K562 (cell line): ENCODE data around the gene ZSCAN22. TPM values are rescaled to one million over a fixed set of nuclear protein-coding genes. Genes with fewer than 3 reads are reported as not detected.

Source experiments
- ATAC-seq: fragments of 200-7000 bp; cut with Tn5 transposase; 3 replicates; pipeline ENCODE4 v1.9.1; 2020; ENCODE audit warnings: moderate library complexity
- BruUV-seq: library from RNA; stranded (reverse); fragments of 400-500 nt; replicated peaks from 2 replicates; lab custom pipeline; 2021; lab: Mats Ljungman, UMichigan
- CTCF ChIA-PET: fragments of 300-600 bp; formaldehyde crosslinking; extraction: SDS; loops from one replicate; lab custom pipeline; 2021; ENCODE audit warnings: low intra/inter-chr PET ratio; lab: Yijun Ruan, JAX
- POLR2A ChIA-PET: fragments of 300-600, 350-650 bp; sonication (Branson Sonifier 250); formaldehyde crosslinking; extraction: SDS; loops from one replicate; lab custom pipeline; 2021; ENCODE audit warnings: antibody characterized with exemption, inconsistent platforms; lab: Yijun Ruan, JAX
- DNase-seq, 4 experiments: peaks; one replicate each; pipeline versions ENCODE4 v3.0.0 to v3.0.0-alpha.2; 2011 to 2018; ENCODE audit warnings: low spot score in 3 of 4, mixed read lengths in 3 of 4; ENCODE audit errors: extremely low read depth in 1 of 4
- FAIRE-seq: peaks from 2 replicates; lab custom pipeline; 2011; peaks lifted over from hg19 to GRCh38; lab: Jason Lieb, UNC
- H2AFZ ChIP-seq: 2 replicates; pipeline ENCODE4 v1.6.0; 2011; ENCODE audit warnings: low read depth, low read length, control low read depth, inconsistent platforms
- H3K27ac ChIP-seq: fragments of 200-600 bp; 3 replicates; pipeline ENCODE4 v1.8.0; 2011; ENCODE audit warnings: low read depth, mild to moderate bottlenecking, control low read depth, inconsistent platforms, low read length, moderate library complexity, mixed read lengths; ENCODE audit errors: extremely low read depth
- H3K27me3 ChIP-seq, 2 experiments: fragments of 300-600 bp in 1 of 2; 2 replicates in 1 of 2; 3 replicates in 1 of 2; pipeline versions ENCODE4 v1.6.0 to v1.8.0; 2011; ENCODE audit warnings: inconsistent platforms in 2 of 2, low read length in 2 of 2, mild to moderate bottlenecking in 1 of 2, mixed read lengths in 1 of 2, moderate library complexity in 1 of 2; ENCODE audit not compliant: control insufficient read depth in 2 of 2, insufficient read depth in 2 of 2
- H3K36me3 ChIP-seq: fragments of 300-600 bp; 3 replicates; pipeline ENCODE4 v1.8.0; 2011; ENCODE audit warnings: mild to moderate bottlenecking, low read length, inconsistent platforms; ENCODE audit not compliant: control insufficient read depth, insufficient read depth
- H3K4me1 ChIP-seq, 2 experiments: fragments of 200-600 bp in 1 of 2; replicated peaks in 1 of 2; 2 replicates in 1 of 2; 3 replicates in 1 of 2; pipeline versions ENCODE4 v1.5.1 to v1.8.0; 2011; ENCODE audit warnings: inconsistent platforms in 2 of 2, low read length in 2 of 2, mild to moderate bottlenecking in 1 of 2, mixed read lengths in 1 of 2, moderate library complexity in 1 of 2; ENCODE audit not compliant: control insufficient read depth in 2 of 2, insufficient read depth in 2 of 2
- H3K4me2 ChIP-seq: 2 replicates; pipeline ENCODE4 v1.6.1; 2011; ENCODE audit warnings: low read length, control low read depth, inconsistent platforms, mixed read lengths; ENCODE audit not compliant: insufficient read depth
- H3K4me3 ChIP-seq: fragments of 200-600 bp; sonication (generic), shearing (Covaris generic); 2 replicates; pipeline ENCODE4 v1.5.1; 2016; ENCODE audit warnings: control low read depth, inconsistent platforms
- H3K79me2 ChIP-seq: fragments of 200-600 bp; 3 replicates; pipeline ENCODE4 v1.8.0; 2011; ENCODE audit warnings: low read length, inconsistent platforms; ENCODE audit not compliant: control insufficient read depth, insufficient read depth
- H3K9ac ChIP-seq, 2 experiments: 2 replicates each; pipeline versions ENCODE4 v1.6.0 to v1.6.1; 2011; ENCODE audit warnings: low read depth in 2 of 2, low read length in 2 of 2, control low read depth in 1 of 2, inconsistent platforms in 1 of 2, mild to moderate bottlenecking in 1 of 2, mixed read lengths in 1 of 2; ENCODE audit not compliant: insufficient read depth in 1 of 2
- H3K9me1 ChIP-seq: one replicate; pipeline ENCODE4 v1.6.0; 2011; ENCODE audit warnings: inconsistent platforms, mild to moderate bottlenecking, low read length, moderate library complexity; ENCODE audit not compliant: control insufficient read depth, insufficient read depth
- H3K9me3 ChIP-seq: replicated peaks from 2 replicates; pipeline ENCODE4 v1.5.1; 2011; ENCODE audit warnings: low read depth, low read length, inconsistent platforms; ENCODE audit not compliant: control insufficient read depth, insufficient read depth
- H4K20me1 ChIP-seq: replicated peaks from 2 replicates; pipeline ENCODE4 v1.6.1; 2011; ENCODE audit warnings: low read length, inconsistent platforms, mixed read lengths; ENCODE audit not compliant: control insufficient read depth, insufficient read depth
- NCOA2 ChIP-seq, 2 experiments: fragments of 450-650 bp; IDR thresholded peaks; 2 replicates each; pipeline ENCODE4 v1.6.1; 2018; ENCODE audit warnings: mild to moderate bottlenecking in 2 of 2, moderate library complexity in 1 of 2; ENCODE audit not compliant: partially characterized antibody in 2 of 2
- POLR2G ChIP-seq: fragments of 200-400 bp; formaldehyde crosslinking; IDR thresholded peaks from 2 replicates; pipeline ENCODE4 v1.6.1; 2017; ENCODE audit warnings: low read depth, mild to moderate bottlenecking, antibody characterized with exemption, low read length, moderate library complexity
- POU5F1 ChIP-seq: fragments of 150-350 bp; IDR thresholded peaks from 2 replicates; pipeline ENCODE4 v1.6.1; 2014; ENCODE audit warnings: borderline replicate concordance, low read length, low read depth, mild to moderate bottlenecking; ENCODE audit not compliant: partially characterized antibody
- RBFOX2 ChIP-seq: fragments of 200-400 bp; formaldehyde crosslinking; IDR thresholded peaks from 2 replicates; pipeline ENCODE4 v1.6.1; 2017; ENCODE audit warnings: low read depth, mild to moderate bottlenecking, low read length, moderate library complexity
- ZNF282 ChIP-seq: sonication (generic); formaldehyde crosslinking; IDR thresholded peaks from 2 replicates; pipeline ENCODE4 v1.8.1; 2023; ENCODE audit warnings: missing genetic modification reagents
- ZNF384 ChIP-seq: IDR thresholded peaks from 2 replicates; pipeline ENCODE4 v1.6.1; 2012; ENCODE audit warnings: low read depth, low read length, improper control_type of control experiment
- ZNF584 ChIP-seq: fragments of 200-800 bp; sonication (Bioruptor generic); IDR thresholded peaks from 2 replicates; pipeline ENCODE4 v1.6.1; 2016; ENCODE audit warnings: low read depth, mild to moderate bottlenecking, missing genetic modification characterization, missing compliant biosample characterization
- ZNF764 ChIP-seq: fragments of 250-450 bp; sonication (Bioruptor Pico); IDR thresholded peaks from 2 replicates; pipeline ENCODE4 v1.4.0; 2020; ENCODE audit warnings: low read depth, mild to moderate bottlenecking, moderate library complexity
- ZNF778 ChIP-seq: fragments of 450-650 bp; formaldehyde crosslinking; IDR thresholded peaks from 2 replicates; pipeline ENCODE4 v1.4.0; 2020; ENCODE audit warnings: mild to moderate bottlenecking, moderate library complexity
- WGBS: fragments of 100-300 bp; shearing (Covaris generic); methylation state at CpG from one replicate; pipeline ENCODE4 v1.1.6; 2016; ENCODE audit warnings: low coverage, mixed read lengths; ENCODE audit not compliant: insufficient coverage; ENCODE audit errors: missing lambda C conversion rate; 5-methylcytosine and 5-hydroxymethylcytosine counted together
- in situ Hi-C: fragments of 300-500 bp; cut with MboI; formaldehyde crosslinking; loops from 4 replicates; pipeline ENCODE4 v1.15.0; 2018; ENCODE audit warnings: inconsistent platforms, mixed read lengths
- intact Hi-C: fragments of 100-400 bp; cut with micrococcal nuclease; formaldehyde crosslinking; loops from 2 replicates; pipeline ENCODE4 v1.14.2; 2022
- polyA plus RNA-seq, 8 experiments: library from polyadenylated mRNA; depleted of rRNA in 4 of 8; stranded (reverse) in 5 of 8; unstranded in 3 of 8; fragments of >200 nt; fragmentation: Nextera tagmentation in 2 of 8; fragmentation: Illumina TruSeq in 1 of 8; extraction: Ambion mirVana in 2 of 8; extraction: Trizol in 1 of 8; gene quantifications; 2 replicates each; pipeline versions ENCODE4 v1.2.1 to v1.2.3, GENCODE V29; 2011 to 2014; ENCODE audit warnings: inconsistent platforms in 1 of 8, missing spikeins in 1 of 8
- total RNA-seq, 7 experiments: library from RNA; depleted of rRNA in 6 of 7; stranded (reverse); fragments of >200 nt in 6 of 7; fragmentation: Illumina TruSeq in 2 of 7; extraction: Trizol in 2 of 7; gene quantifications; 2 replicates each; pipeline versions ENCODE4 v1.2.1 to v1.2.3, GENCODE V29; 2011 to 2021; ENCODE audit warnings: low replicate concordance in 1 of 7

Gene ZSCAN22
- total and polyA plus RNA-seq, 9 of the 15 experiments (the other 6 are each of a cell fraction or from before 2014, with no cell fraction given): 0.98 to 5.3 (median 3.0) TPM

DNA sequence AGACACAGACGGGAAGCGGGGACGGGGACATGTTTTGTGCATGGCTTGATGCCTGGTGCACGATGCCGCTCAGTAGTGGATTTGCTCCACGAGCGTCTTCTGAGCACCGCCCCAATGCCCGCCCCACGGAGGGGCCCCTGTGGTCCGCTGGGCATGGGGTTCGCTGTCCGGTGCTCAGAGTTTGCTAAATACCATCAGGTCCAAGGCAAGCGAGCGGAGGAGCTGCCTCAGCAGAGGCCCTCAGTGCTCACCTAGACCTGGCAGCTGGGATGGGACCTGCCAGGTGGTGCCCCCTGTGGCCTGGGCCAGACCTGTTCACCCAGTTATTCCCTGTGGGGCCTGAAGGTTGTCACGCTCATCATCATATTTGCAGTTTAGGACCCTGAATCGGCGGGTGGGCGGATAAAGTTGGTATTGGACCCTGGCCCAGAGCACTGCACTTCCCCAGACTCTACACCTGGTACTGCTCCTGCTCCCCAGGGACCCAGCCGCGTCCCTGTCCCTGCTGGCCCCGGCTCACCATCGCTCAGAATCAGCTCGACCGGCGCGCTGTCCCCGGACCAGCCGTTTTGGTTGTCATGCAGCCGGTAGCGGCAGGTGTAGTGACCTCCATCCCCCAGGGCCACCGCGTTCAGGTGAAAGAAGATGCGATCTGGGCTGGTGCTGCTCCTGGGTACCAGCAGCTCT is 24.2 kb downstream of the ZSCAN22 start:
- Histone ChIP-seq H3K27ac (no peak overlapping the region), H4K20me1 (no peaks in the 10 kb centered on the region), H2AFZ (no peak overlapping the region), H3K9ac (no peak overlapping the region), H3K4me3 (no peak overlapping the region), H3K79me2 (no peaks in the 10 kb centered on the region), H3K4me2 (no peak overlapping the region), H3K4me1 (peaks cover 5 to 25% of the 10 kb centered on the region in 2 experiments; a peak in 4 of 5 replicates), H3K9me3 (no peaks in the 10 kb centered on the region), H3K36me3 (no peaks in the 10 kb centered on the region), H3K27me3 (no peaks in the 10 kb centered on the region), H3K9me1 (no peaks in the 10 kb centered on the region)
- ATAC-seq (no peak), DNase-seq (no peak), FAIRE-seq (no peak)
- POLR2A ChIA-PET: interaction anchor here (1.2 kb wide), 1 partner anchor 11 kb away, joined by 5 read pairs; the partner anchor contains the start of gene ZNF497
- 89% methylated on average over 30 of the region's 34 CpGs for WGBS
- intact Hi-C loops (no loop called here), in situ Hi-C loops (no loop called here)
- CTCF ChIA-PET: no interaction called here
- peak; percentile 5; the same call in 1 of the 2 replicates for TF ChIP-seq RBFOX2
- TF ChIP-seq POLR2G: peak; percentile 12; the same call in 1 of the 2 replicates
- no peak for TF ChIP-seq NCOA2 (IDR thresholded peaks at IDR 0.05; ENCODE audit: partially characterized antibody in 2 of 2)
- no peak for TF ChIP-seq ZNF764 (CRISPR knock-in tag)
- BruUV-seq: no TSS peak

GRCh38 chr19:58351558-58351878 is 24.7 kb downstream of the ZSCAN22 start:
- H3K27me3 ChIP-seq: no peaks in the 10 kb centered on the region
- H4K20me1 ChIP-seq: no peaks in the 10 kb centered on the region
- BruUV-seq: no TSS peak
- ChIA-PET CTCF (no interaction called here), POLR2A (interaction anchor here (1.2 kb wide), 1 partner anchor 11 kb away, joined by 5 read pairs; the partner anchor contains the start of gene ZNF497)
- H3K4me1 ChIP-seq: peaks cover 5 to 25% of the 10 kb centered on the region in 2 experiments; a peak in 4 of 5 replicates
- H3K9ac ChIP-seq: no peak overlapping the region
- no peaks in the 10 kb centered on the region for H3K79me2 ChIP-seq
- H3K36me3 ChIP-seq: no peaks in the 10 kb centered on the region
- H3K9me1 ChIP-seq: no peaks in the 10 kb centered on the region
- FAIRE-seq (no peak), ATAC-seq (no peak), DNase-seq (no peak)
- intact Hi-C loops (no loop called here), in situ Hi-C loops (no loop called here)
- no peak overlapping the region for H3K4me2 ChIP-seq
- no peaks in the 10 kb centered on the region for H3K9me3 ChIP-seq
- no peak overlapping the region for H3K4me3 ChIP-seq
- 84% methylated on average over 6 of the region's 9 CpGs for WGBS
- H3K27ac ChIP-seq: no peak overlapping the region
- no peak overlapping the region for H2AFZ ChIP-seq
- TF ChIP-seq ZNF584 (CRISPR knock-in tag) (no peak), ZNF384 (no peak), POU5F1 (no peak), ZNF282 (CRISPR knock-in tag) (no peak), ZNF778 (CRISPR knock-in tag) (no peak), POLR2G (0 out of 2 replicates have a peak, but pooled peaks have one; percentile 0)
